ENCODE measurements around the gene GAB1.

The GAB1 gene

GRCh38 chr4:143389579-143390195, 53.0 kb downstream of the GAB1 start:
- DNase-seq (ENCODE audit: low read depth) = no peak

GRCh38 chr4:143390764-143391163, 54.1 kb downstream of the GAB1 start:
- no peak for DNase-seq (ENCODE audit: low read depth)

GRCh38 chr4:143391261-143391660, 54.6 kb downstream of the GAB1 start:
- no peak for DNase-seq (ENCODE audit: low read depth)

GRCh38 chr4:143391895-143392294, 55.2 kb downstream of the GAB1 start:
- DNase-seq (ENCODE audit: low read depth) = no peak

GRCh38 chr4:143393195-143393594, 56.5 kb downstream of the GAB1 start:
- DNase-seq (ENCODE audit: low read depth) = no peak

GRCh38 chr4:143394739-143395453, 58.2 kb downstream of the GAB1 start:
- DNase-seq (ENCODE audit: low read depth) = no peak

- no peak for DNase-seq (ENCODE audit: low read depth)
Measured at GRCh38 chr4:143396695-143397094, 60.0 kb downstream of the GAB1 start.

GRCh38 chr4:143397335-143397734, 60.7 kb downstream of the GAB1 start:
- DNase-seq (ENCODE audit: low read depth) = no peak

- DNase-seq (ENCODE audit: low read depth) = no peak
Measured at GRCh38 chr4:143397887-143398286, 61.2 kb downstream of the GAB1 start.

GRCh38 chr4:143399113-143399949, 62.7 kb downstream of the GAB1 start:
- DNase-seq (ENCODE audit: low read depth) = no peak

- no peak for DNase-seq (ENCODE audit: low read depth)
Measured at GRCh38 chr4:143400082-143400481, 63.4 kb downstream of the GAB1 start.

GRCh38 chr4:143402776-143403552, 66.3 kb downstream of the GAB1 start:
- DNase-seq (ENCODE audit: low read depth) = no peak

- DNase-seq (ENCODE audit: low read depth) = no peak
Measured at GRCh38 chr4:143403553-143403820, 66.8 kb downstream of the GAB1 start.

GRCh38 chr4:143404555-143404954, 67.9 kb downstream of the GAB1 start:
- DNase-seq (ENCODE audit: low read depth) = no peak

GRCh38 chr4:143405075-143405730, 68.5 kb downstream of the GAB1 start:
- no peak for DNase-seq (ENCODE audit: low read depth)

GRCh38 chr4:143406523-143406922, 69.8 kb downstream of the GAB1 start:
- no peak for DNase-seq (ENCODE audit: low read depth)

GRCh38 chr4:143407474-143407873, 70.8 kb downstream of the GAB1 start:
- no peak for DNase-seq (ENCODE audit: low read depth)

GRCh38 chr4:143407888-143408287, 71.2 kb downstream of the GAB1 start:
- no peak for DNase-seq (ENCODE audit: low read depth)

- no peak for DNase-seq (ENCODE audit: low read depth)
Measured at GRCh38 chr4:143410015-143410414, 73.3 kb downstream of the GAB1 start.

- DNase-seq (ENCODE audit: low read depth) = no peak
Measured at GRCh38 chr4:143411527-143412419, 75.1 kb downstream of the GAB1 start.

- no peak for DNase-seq (ENCODE audit: low read depth)
Measured at GRCh38 chr4:143412420-143412758, 75.7 kb downstream of the GAB1 start.
